GM21390 (cell line): ENCODE measurements around the gene MRPL38.
A peak's percentile ranks its signal among the peaks of the same experiment; 100 is the strongest.

Source experiments
- ATAC-seq: cut with Tn5 transposase; IDR thresholded peaks from one replicate; pipeline ENCODE4 v1.9.1; 2021; ENCODE audit not compliant: unreplicated experiment

The MRPL38 gene

GRCh38 chr17:75904749-75905521 lies at the start of gene MRPL38:
MRPL38 (minus strand) TSS chr17:75904884; CDS start chr17:75904875, 9 bp downstream.
- peak; percentile 96 for ATAC-seq

- ATAC-seq = no peak
These were observed 46.3 kb upstream of the MRPL38 start for GRCh38 chr17:75950855-75951554.

- no peak for ATAC-seq
These were observed 45.7 kb upstream of the MRPL38 start for GRCh38 chr17:75950421-75950820.

- no peak for ATAC-seq
These were observed 40.5 kb upstream of the MRPL38 start for GRCh38 chr17:75945211-75945610.

GRCh38 chr17:75943491-75943890 lies 38.8 kb upstream of the MRPL38 start:
- no peak for ATAC-seq

- no peak for ATAC-seq
These were observed 37.8 kb upstream of the MRPL38 start for GRCh38 chr17:75942473-75942872.

GRCh38 chr17:75941442-75941819 lies 36.7 kb upstream of the MRPL38 start:
- no peak for ATAC-seq

- peak; percentile 95 for ATAC-seq
These were observed 36.2 kb upstream of the MRPL38 start, which contains the start of gene FBF1 for GRCh38 chr17:75940727-75941441. FBF1 (minus strand) TSS chr17:75941042; CDS start chr17:75938149, 2,893 bp downstream.

GRCh38 chr17:75937652-75938051 lies 33.0 kb upstream of the MRPL38 start:
- ATAC-seq = no peak

GRCh38 chr17:75933808-75934207 lies 29.1 kb upstream of the MRPL38 start:
- no peak for ATAC-seq

- ATAC-seq = no peak
These were observed 28.2 kb upstream of the MRPL38 start for GRCh38 chr17:75932852-75933251.

GRCh38 chr17:75931062-75931461 lies 26.4 kb upstream of the MRPL38 start:
- ATAC-seq = no peak

GRCh38 chr17:75927286-75927922 lies 22.7 kb upstream of the MRPL38 start:
- no peak for ATAC-seq

- no peak for ATAC-seq
These were observed 21.8 kb upstream of the MRPL38 start for GRCh38 chr17:75926456-75926855.

GRCh38 chr17:75925912-75926311 lies 21.2 kb upstream of the MRPL38 start:
- no peak for ATAC-seq

- no peak for ATAC-seq
These were observed 20.4 kb upstream of the MRPL38 start for GRCh38 chr17:75925103-75925502.

- no peak for ATAC-seq
These were observed 18.5 kb upstream of the MRPL38 start for GRCh38 chr17:75922963-75923874.

- no peak for ATAC-seq
These were observed 17.7 kb upstream of the MRPL38 start for GRCh38 chr17:75922173-75922961.

- ATAC-seq = no peak
These were observed 16.9 kb upstream of the MRPL38 start for GRCh38 chr17:75921596-75921995.
